ENCODE measurements around the gene FRA10AC1.

FRA10AC1 gene

DNA sequence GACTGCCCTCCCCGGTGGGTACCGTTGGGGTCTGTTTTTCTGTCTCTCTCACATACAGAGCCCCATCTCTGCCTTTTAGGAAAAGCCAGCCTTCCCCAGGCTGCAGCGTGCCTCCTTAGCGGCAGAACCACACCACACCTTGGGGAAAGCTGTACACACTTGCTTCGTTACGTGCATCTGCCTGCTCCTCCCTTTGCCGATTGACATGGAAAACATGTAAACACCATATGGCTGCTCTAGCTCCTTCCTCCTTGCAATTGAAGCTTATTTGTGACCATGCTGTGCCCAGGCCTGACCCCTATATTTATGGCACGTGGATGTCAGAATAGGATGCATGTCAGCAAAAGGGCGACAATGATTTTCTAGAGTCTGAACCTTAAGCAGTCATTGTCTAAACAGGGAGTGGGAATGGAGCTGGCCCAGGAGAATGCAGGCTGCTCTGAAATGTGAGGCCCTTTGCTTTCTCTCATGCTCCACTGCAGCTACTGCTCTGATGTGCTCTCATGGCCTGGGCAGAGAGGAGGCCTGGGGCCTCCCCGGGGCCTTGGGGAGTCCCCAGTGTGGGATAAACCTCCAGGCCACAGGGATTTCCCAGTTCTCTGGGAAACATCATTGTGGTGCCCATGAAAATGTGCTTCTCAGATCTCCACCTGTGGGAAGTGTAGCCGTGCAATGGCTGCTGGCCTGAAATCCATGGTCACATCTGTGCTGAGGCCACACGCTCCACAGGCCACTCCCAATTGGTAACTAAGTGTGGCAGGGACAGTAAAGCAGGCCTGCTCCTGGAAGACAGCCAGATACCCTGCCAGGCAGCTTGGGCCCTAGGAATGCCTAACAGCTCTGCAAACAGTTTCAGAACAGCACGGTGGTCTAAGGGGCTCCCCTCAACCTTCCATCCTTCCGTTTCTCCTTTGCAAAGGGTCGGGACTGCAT lies 71.5 kb downstream of the FRA10AC1 start:
- no peak for DNase-seq (ENCODE audit: low spot score)
- no peak for FAIRE-seq

DNA sequence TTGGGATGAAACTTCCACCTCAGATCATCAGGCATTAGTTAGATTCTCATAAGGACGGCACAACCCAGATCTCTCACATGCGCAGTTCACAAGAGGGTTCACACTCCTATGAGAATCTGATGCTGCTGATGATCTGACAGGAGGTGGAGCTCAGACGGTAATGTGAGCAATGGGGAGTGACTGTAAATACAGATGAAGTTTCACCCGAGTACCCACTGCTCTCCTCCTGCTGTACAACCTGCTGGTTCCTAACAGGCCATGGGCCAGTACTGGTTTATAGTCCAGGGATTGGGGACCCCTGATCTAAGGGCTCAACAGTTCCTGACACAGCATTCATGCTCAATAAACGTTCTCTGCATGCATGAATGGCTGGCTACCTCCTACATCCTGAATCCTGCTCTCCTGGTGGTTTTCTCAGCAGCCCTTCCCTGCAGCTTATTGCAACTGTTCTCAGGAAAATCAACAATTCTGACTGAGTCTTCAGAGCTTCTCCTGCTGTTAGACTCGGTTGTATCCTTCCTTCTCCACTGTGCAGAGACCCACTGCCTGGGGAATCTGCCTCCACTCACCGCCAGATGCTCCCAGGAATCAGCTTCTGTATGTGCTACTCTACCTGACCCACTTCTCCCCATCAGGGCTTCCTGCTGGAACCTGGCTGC lies 72.6 kb downstream of the FRA10AC1 start:
- no peak for FAIRE-seq
- no peak for DNase-seq (ENCODE audit: low spot score)

DNA sequence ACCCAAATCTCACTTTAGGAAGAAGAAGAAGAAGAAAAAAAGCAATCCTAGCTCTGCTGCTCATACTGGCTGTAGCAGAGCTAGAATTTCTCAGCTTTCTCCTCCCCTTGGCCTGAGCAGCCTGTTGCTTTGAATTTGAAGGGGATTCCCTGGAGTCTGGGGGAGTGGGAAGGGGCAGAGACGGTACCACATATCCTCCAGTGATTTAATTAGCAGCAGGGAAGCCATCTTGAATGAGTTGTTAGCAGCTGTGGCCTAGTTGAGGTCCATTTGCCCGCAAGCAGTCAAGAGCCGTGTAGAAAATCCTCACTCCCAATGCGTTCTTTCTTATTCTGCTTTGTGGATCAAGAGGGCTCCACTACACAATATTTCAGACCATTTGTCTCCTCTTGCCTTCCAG lies 73.5 kb downstream of the FRA10AC1 start:
- no peak for FAIRE-seq
- no peak for DNase-seq (ENCODE audit: low spot score)

DNA sequence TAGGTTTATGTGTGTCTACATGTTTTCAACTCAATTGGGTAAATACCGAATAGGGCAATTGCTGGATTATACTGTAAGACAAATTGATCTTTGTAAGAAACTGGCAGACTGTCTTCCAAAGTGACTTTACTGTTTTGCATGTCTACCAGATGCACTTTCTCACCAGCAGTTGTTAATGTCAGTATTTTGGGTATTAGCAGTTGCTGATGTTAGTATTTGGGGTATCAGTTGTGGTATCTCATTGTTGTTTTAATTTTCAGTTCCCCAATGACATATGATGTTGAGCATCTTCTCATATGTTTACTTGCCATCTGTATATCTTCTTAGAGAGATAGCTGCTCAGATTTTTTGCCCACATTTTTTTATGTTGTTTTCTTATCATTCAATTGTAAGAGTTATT lies 79.5 kb downstream of the FRA10AC1 start:
- DNase-seq (ENCODE audit: low spot score) (no peak), FAIRE-seq (no peak)

DNA sequence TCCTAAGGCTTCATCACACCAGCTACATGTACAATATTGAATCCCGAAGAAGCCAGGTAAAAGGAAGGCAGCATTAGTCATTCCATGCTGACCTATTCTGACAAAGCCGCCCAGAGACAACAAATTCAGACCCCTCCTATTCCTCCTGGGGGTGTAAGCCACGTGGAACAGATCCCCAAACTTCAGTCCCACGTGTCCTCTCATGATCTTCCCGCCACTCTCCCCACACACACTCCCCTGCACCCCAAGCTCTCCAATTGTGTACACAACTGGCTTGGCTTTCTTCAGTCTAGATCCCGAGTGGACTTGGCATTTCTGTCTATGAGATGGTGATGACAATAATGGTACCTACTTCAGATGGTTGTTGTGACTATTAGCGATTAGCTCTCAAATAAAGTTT lies 81.5 kb downstream of the FRA10AC1 start:
- DNase-seq (ENCODE audit: low spot score) (no peak), FAIRE-seq (no peak)

Measured in urothelium cell line (cell line).